PC-9 (cell line): ENCODE results near the gene LTBP3. TPM values are rescaled to one million over a fixed set of nuclear protein-coding genes. Genes with fewer than 3 reads are reported as not detected.

Experiments used
- BruUV-seq: library from RNA; stranded (reverse); fragments of 400-500 nt; replicated peaks from 2 replicates; lab custom pipeline; 2021; lab: Mats Ljungman, UMichigan
- CTCF ChIA-PET: fragments of 300-600 bp; sonication (Branson Sonifier 250); formaldehyde crosslinking; loops from one replicate; lab custom pipeline; 2022; ENCODE audit warnings: antibody characterized with exemption; lab: Charles Lee
- POLR2A ChIA-PET: fragments of 300-600 bp; sonication (Branson Sonifier 250); formaldehyde crosslinking; loops from one replicate; lab custom pipeline; 2022; ENCODE audit warnings: antibody characterized with exemption; ENCODE audit not compliant: unreplicated experiment; lab: Charles Lee
- DNase-seq, 2 experiments: peaks; one replicate each; pipeline versions ENCODE4 v3.0.0 to v3.0.0-alpha.2; 2015 to 2022; ENCODE audit warnings: mixed read lengths in 1 of 2
- H2AFZ ChIP-seq: fragments of 200-600 bp; sonication (generic); 2 replicates; pipeline ENCODE4 v1.8.1; 2017; ENCODE audit warnings: antibody characterized with exemption
- H3F3A ChIP-seq: fragments of 200-600 bp; sonication (generic); 2 replicates; pipeline ENCODE4 v1.8.1; 2017; ENCODE audit warnings: antibody characterized with exemption, mild to moderate bottlenecking, low read depth; ENCODE audit not compliant: insufficient read depth
- H3K27ac ChIP-seq: fragments of 200-600 bp; sonication (generic); 2 replicates; pipeline ENCODE4 v1.6.1; 2016; ENCODE audit warnings: mixed run types
- H3K27me3 ChIP-seq: fragments of 200-600 bp; sonication (generic); 2 replicates; pipeline ENCODE4 v1.6.1; 2016; ENCODE audit warnings: low read depth, mixed run types; ENCODE audit not compliant: insufficient read depth
- H3K36me3 ChIP-seq: fragments of 200-600 bp; sonication (generic); 2 replicates; pipeline ENCODE4 v1.6.1; 2016; ENCODE audit warnings: low read depth, mixed run types
- H3K4me1 ChIP-seq: fragments of 200-600 bp; sonication (generic); replicated peaks from 2 replicates; pipeline ENCODE4 v1.6.1; 2016; ENCODE audit warnings: mixed run types; ENCODE audit not compliant: insufficient read depth
- H3K4me2 ChIP-seq: fragments of 200-600 bp; sonication (generic); 2 replicates; pipeline ENCODE4 v1.6.1; 2017; ENCODE audit warnings: mixed run types
- H3K4me3 ChIP-seq: fragments of 200-600 bp; sonication (generic); 2 replicates; pipeline ENCODE4 v1.6.1; 2016; ENCODE audit warnings: mixed run types
- H3K79me2 ChIP-seq: fragments of 200-600 bp; sonication (generic); 2 replicates; pipeline ENCODE4 v1.6.1; 2017; ENCODE audit warnings: low read depth, mixed run types
- H3K9me2 ChIP-seq: fragments of 200-600 bp; sonication (generic); 2 replicates; pipeline ENCODE4 v1.8.1; 2017; ENCODE audit warnings: mild to moderate bottlenecking; ENCODE audit not compliant: insufficient read depth
- H3K9me3 ChIP-seq: fragments of 200-600 bp; sonication (generic); 2 replicates; pipeline ENCODE4 v1.8.1; 2016; ENCODE audit warnings: low read depth; ENCODE audit not compliant: insufficient read depth
- H4K20me1 ChIP-seq: fragments of 200-600 bp; sonication (generic); 2 replicates; pipeline ENCODE4 v1.8.1; 2017; ENCODE audit not compliant: insufficient read depth
- EZH2 ChIP-seq: fragments of 200-600 bp; sonication (generic); IDR thresholded peaks from 2 replicates; pipeline ENCODE4 v1.8.0; 2017; ENCODE audit warnings: antibody characterized with exemption, low read depth
- intact Hi-C: fragments of 100-400 bp; cut with micrococcal nuclease; formaldehyde crosslinking; loops from one replicate; pipeline ENCODE4 v1.10.0; 2022; ENCODE audit not compliant: unreplicated experiment
- total RNA-seq: library from RNA; stranded (reverse); gene quantifications from 2 replicates; pipeline ENCODE4 v1.2.3, GENCODE V29; 2021
- TF ChIP-seq, protein P1 (sequence below): fragments of 200-600 bp; sonication (generic); conservative IDR thresholded peaks from 2 replicates; pipeline ENCODE4 v1.6.1; 2017; ENCODE audit warnings: mixed run types, antibody characterized with exemption, mild to moderate bottlenecking, moderate library complexity

LTBP3 gene
- total RNA-seq, 1 experiment from 2014 or later = 455 TPM

DNA sequence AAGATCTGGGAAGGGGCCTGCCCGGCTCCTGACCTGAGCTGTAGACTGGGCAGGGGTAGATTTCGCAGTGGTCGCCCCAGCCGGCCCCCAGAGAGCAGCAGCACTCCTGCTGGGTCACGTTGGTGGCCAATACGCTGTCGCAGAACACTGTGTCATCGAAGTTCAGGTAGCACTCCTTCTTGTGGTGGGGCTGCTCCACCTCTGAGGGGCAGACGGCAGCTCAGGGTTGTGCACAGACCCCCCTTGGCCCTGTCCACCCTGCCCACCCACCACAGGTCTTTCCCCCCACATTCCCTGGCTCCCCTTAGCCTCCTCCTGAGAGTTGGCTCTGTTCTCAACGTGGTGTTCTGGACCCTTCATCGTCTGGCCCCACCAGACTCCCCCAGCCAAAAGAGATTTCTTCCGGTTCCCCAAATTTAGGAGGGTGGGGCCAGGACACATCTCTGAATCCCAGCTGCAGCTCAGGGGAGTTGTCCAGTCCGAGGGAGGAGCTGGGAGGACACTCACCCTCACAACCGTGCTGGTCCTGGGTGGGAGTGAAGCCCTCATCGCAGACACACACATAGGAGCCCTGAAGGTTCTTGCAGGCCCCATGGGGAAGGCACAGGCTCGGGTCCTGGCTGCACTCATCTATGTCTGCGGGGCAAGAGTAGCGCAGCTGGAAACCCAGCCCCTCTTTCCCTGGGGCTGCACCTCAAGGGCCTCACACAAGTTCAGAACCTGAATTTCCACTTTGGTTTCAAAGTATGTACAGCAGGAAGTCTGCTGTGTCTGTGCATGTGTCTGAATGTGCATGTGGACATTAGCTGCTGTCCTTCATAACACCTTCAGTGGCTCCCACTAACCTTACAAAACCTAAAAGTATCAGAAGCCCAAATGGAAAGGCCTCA lies 16.8 kb downstream of the LTBP3 start:
- no peaks in the 10 kb centered on the region for H3K27me3 ChIP-seq
- peak; percentile 62 to 89 for DNase-seq
- H3K27ac ChIP-seq = peak overlapping the region; percentile 48
- peaks cover 17% of the 10 kb centered on the region for H3K36me3 ChIP-seq
- H3K79me2 ChIP-seq = no peaks in the 10 kb centered on the region
- H3K4me3 ChIP-seq = peak overlapping the region; percentile 46; the same call in 1 of the 2 replicates
- H3F3A ChIP-seq = peaks cover 85% of the 10 kb centered on the region
- peaks cover 17% of the 10 kb centered on the region for H3K4me1 ChIP-seq
- peaks cover 22% of the 10 kb centered on the region for H4K20me1 ChIP-seq
- H2AFZ ChIP-seq = no peak overlapping the region
- ChIA-PET CTCF (interaction anchor here (0.6 to 2.4 kb wide), 8 partner anchors 10 to 211 kb away, joined by 3 to 25 read pairs (median 4); partner anchors contain the start of genes FAM89B and ZNRD2), POLR2A (interaction anchor here (0.6 to 1.3 kb wide), 7 partner anchors 29 to 362 kb away, joined by 3 to 35 read pairs (median 4); partner anchors contain the start of genes CCDC85B, FAM89B, POLA2 and ZNRD2)
- no peaks in the 10 kb centered on the region for H3K9me3 ChIP-seq
- no peak for TF ChIP-seq EZH2
- TF ChIP-seq, protein P1, sequence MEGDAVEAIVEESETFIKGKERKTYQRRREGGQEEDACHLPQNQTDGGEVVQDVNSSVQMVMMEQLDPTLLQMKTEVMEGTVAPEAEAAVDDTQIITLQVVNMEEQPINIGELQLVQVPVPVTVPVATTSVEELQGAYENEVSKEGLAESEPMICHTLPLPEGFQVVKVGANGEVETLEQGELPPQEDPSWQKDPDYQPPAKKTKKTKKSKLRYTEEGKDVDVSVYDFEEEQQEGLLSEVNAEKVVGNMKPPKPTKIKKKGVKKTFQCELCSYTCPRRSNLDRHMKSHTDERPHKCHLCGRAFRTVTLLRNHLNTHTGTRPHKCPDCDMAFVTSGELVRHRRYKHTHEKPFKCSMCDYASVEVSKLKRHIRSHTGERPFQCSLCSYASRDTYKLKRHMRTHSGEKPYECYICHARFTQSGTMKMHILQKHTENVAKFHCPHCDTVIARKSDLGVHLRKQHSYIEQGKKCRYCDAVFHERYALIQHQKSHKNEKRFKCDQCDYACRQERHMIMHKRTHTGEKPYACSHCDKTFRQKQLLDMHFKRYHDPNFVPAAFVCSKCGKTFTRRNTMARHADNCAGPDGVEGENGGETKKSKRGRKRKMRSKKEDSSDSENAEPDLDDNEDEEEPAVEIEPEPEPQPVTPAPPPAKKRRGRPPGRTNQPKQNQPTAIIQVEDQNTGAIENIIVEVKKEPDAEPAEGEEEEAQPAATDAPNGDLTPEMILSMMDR = peak; percentile 20; the same call in 1 of the 2 replicates
- peak overlapping the region; percentile 69 for H3K4me2 ChIP-seq
- BruUV-seq = no TSS peak
- no peaks in the 10 kb centered on the region for H3K9me2 ChIP-seq
- intact Hi-C loops = loop anchor here (1.0 kb wide), 2 partner anchors 14 to 29 kb away; partner anchors contain the start of gene ZNRD2

DNA sequence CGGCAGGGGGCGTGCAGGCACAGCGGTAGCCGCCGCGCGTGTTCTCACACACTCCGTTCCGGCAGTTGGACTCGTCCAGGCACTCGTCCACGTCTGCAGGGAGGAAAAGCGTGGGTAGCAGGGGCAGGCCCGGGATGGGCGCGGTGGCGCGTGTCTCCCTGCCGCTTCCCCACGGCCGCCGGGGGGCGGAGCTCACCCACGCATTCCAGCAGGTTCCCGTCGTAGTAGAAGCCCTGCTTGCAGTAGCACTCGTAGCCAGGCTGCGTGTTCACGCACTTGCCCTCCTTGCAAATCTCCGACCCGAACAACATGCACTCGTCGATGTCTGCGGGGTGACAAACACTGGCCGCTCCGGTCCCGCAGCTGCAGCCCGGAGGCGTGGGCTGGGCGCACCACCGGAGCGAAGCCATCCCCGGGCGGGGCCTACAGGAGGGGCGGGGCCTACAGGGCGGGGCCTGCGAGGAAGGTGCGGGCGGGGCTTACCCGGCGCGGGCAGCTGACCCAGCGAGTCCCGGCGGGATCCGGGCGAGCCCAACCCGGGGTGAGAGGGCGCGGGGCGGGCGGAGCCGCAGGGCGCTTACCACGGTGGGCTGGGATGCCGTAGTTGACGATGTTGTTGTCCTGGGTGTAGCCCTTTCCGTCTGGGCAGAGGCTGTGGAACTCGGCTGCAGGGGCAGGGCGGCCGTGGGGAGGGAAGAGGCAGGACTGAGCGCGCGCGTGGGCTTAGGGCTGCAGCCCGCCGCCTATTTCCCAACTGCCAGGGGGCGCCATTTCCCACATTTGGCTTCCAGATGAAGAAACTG lies 17.7 kb downstream of the LTBP3 start:
- peaks cover 86% of the 10 kb centered on the region for H3F3A ChIP-seq
- H2AFZ ChIP-seq = no peak overlapping the region
- DNase-seq = peak; percentile 66 to 90
- TF ChIP-seq EZH2 = no peak
- TF ChIP-seq, protein P1 = peak; percentile 95
- H3K4me3 ChIP-seq = peak overlapping the region; percentile 46; the same call in 1 of the 2 replicates
- no peak overlapping the region for H3K27ac ChIP-seq
- H3K4me2 ChIP-seq = peak overlapping the region; percentile 69
- POLR2A ChIA-PET = interaction anchor here (0.5 to 1.3 kb wide), 4 partner anchors 32 to 169 kb away, joined by 3 to 14 read pairs (median 4); partner anchors contain the start of gene FAM89B
- H3K36me3 ChIP-seq = peaks cover 15% of the 10 kb centered on the region
- no peaks in the 10 kb centered on the region for H3K9me3 ChIP-seq
- H3K79me2 ChIP-seq = no peaks in the 10 kb centered on the region
- no peaks in the 10 kb centered on the region for H3K27me3 ChIP-seq
- intact Hi-C loops = loop anchor here (1.0 kb wide), 4 partner anchors 15 to 75 kb away; partner anchors contain the start of genes PCNX3, SCYL1 and ZNRD2
- CTCF ChIA-PET = interaction anchor here (0.6 to 2.4 kb wide), 7 partner anchors 15 to 210 kb away, joined by 3 to 25 read pairs (median 4); partner anchors contain the start of genes FAM89B and ZNRD2
- no TSS peak for BruUV-seq
- H3K4me1 ChIP-seq = peaks cover 17% of the 10 kb centered on the region
- no peaks in the 10 kb centered on the region for H3K9me2 ChIP-seq
- peaks cover 22% of the 10 kb centered on the region for H4K20me1 ChIP-seq
